Naive thymus-derived CD4-positive, alpha-beta T cell (primary cell): ENCODE measurements around the gene COL6A6. TPM values are rescaled to one million over a fixed set of nuclear protein-coding genes. Genes with fewer than 3 reads are reported as not detected.
"Not testable (repeated sequence)": the region's sequence is repeated elsewhere in the genome, so short reads cannot be mapped to it uniquely, and the experiment has no call there.

Source experiments
- ATAC-seq: fragments of 150-1000 bp; cut with Tn5 transposase; 2 replicates; pipeline ENCODE4 v1.10.0; 2021; ENCODE audit warnings: mild to moderate bottlenecking, moderate library complexity
- CTCF ChIA-PET: fragments of 350-600 bp; sonication (Branson Sonifier 250); formaldehyde crosslinking; loops from one replicate; lab custom pipeline; 2021; ENCODE audit warnings: antibody characterized with exemption; lab: Charles Lee
- POLR2A ChIA-PET: fragments of 350-600 bp; sonication (Branson Sonifier 250); formaldehyde crosslinking; loops from one replicate; lab custom pipeline; 2021; ENCODE audit warnings: antibody characterized with exemption, inconsistent platforms; lab: Charles Lee
- DNase-seq, 9 donors: peaks; one replicate each; pipeline versions ENCODE4 v3.0.0 to v3.0.0-alpha.2; 2020 to 2022; ENCODE audit warnings: mixed read lengths in 1 of 9
- H3K27ac ChIP-seq: one replicate; pipeline ENCODE4 v1.7.0; 2013; ENCODE audit warnings: mild to moderate bottlenecking, low read depth, low read length, moderate library complexity
- H3K27me3 ChIP-seq, 2 donors: one replicate each; pipeline ENCODE4 v1.7.0; 2013; ENCODE audit warnings: low read length in 2 of 2, mild to moderate bottlenecking in 2 of 2, moderate library complexity in 2 of 2; ENCODE audit not compliant: control insufficient read depth in 2 of 2, insufficient read depth in 2 of 2
- H3K36me3 ChIP-seq, 3 experiments: 1 replicate in 2 of 3; 2 replicates in 1 of 3; pipeline ENCODE4 v1.7.0; 2013; ENCODE audit warnings: low read length in 3 of 3, mild to moderate bottlenecking in 3 of 3, moderate library complexity in 1 of 3; ENCODE audit not compliant: insufficient read depth in 3 of 3, control insufficient read depth in 2 of 3
- H3K4me1 ChIP-seq, 2 donors: one replicate each; pipeline ENCODE4 v1.7.0; 2013; ENCODE audit warnings: low read length in 2 of 2, mild to moderate bottlenecking in 2 of 2, moderate library complexity in 1 of 2; ENCODE audit not compliant: control insufficient read depth in 2 of 2, insufficient read depth in 2 of 2
- H3K4me3 ChIP-seq: 2 replicates; pipeline ENCODE4 v1.7.0; 2013; ENCODE audit warnings: mild to moderate bottlenecking, low read length
- H3K9me3 ChIP-seq, 3 experiments: 1 replicate in 2 of 3; 2 replicates in 1 of 3; pipeline ENCODE4 v1.7.0; 2013; ENCODE audit warnings: low read length in 3 of 3; ENCODE audit not compliant: control insufficient read depth in 2 of 3
- H3K27ac Mint-ChIP-seq, 9 donors: one replicate each; pipeline ENCODE4 v1.8.0; 2020 to 2022; ENCODE audit warnings: mixed read lengths in 9 of 9, mild to moderate bottlenecking in 8 of 9, moderate library complexity in 5 of 9, inconsistent platforms in 2 of 9
- H3K27me3 Mint-ChIP-seq, 5 donors: one replicate each; pipeline ENCODE4 v1.8.0; 2021 to 2022; ENCODE audit warnings: mixed read lengths in 5 of 5, mild to moderate bottlenecking in 1 of 5
- H3K36me3 Mint-ChIP-seq, 5 donors: one replicate each; pipeline ENCODE4 v1.8.0; 2020 to 2022; ENCODE audit warnings: mixed read lengths in 5 of 5, mild to moderate bottlenecking in 3 of 5, inconsistent platforms in 1 of 5
- H3K4me1 Mint-ChIP-seq, 7 donors: one replicate each; pipeline ENCODE4 v1.8.0; 2020 to 2022; ENCODE audit warnings: mixed read lengths in 7 of 7, mild to moderate bottlenecking in 3 of 7, inconsistent platforms in 1 of 7
- H3K4me3 Mint-ChIP-seq, 10 donors: one replicate each; pipeline ENCODE4 v1.8.0; 2020 to 2022; ENCODE audit warnings: mild to moderate bottlenecking in 10 of 10, mixed read lengths in 10 of 10, moderate library complexity in 6 of 10, inconsistent platforms in 2 of 10
- H3K9me3 Mint-ChIP-seq, 11 donors: one replicate each; pipeline ENCODE4 v1.8.0; 2020 to 2022; ENCODE audit warnings: mixed read lengths in 11 of 11, mild to moderate bottlenecking in 4 of 11, inconsistent platforms in 1 of 11, moderate library complexity in 1 of 11
- intact Hi-C, 2 donors: fragments of 100-400 bp; cut with micrococcal nuclease; formaldehyde crosslinking; loops; one replicate each; pipeline ENCODE4 v1.15.1; 2023
- polyA plus RNA-seq, 2 donors: library from polyadenylated mRNA; unstranded; fragments of 300-500 nt; fragmentation: Illumina TruSeq; gene quantifications; one replicate each; pipeline ENCODE4 v1.2.3, GENCODE V29; 2021
- total RNA-seq, 6 experiments: library from RNA in 5 of 6; stranded (reverse) in 5 of 6; gene quantifications; 1 replicate in 5 of 6; 2 replicates in 1 of 6; pipeline ENCODE4 v1.2.3 and lab custom pipeline; 2021 to 2026

COL6A6 gene
- total and polyA plus RNA-seq, 7 experiments from 2014 or later, result 0.05 TPM; not detected in 6

DNA sequence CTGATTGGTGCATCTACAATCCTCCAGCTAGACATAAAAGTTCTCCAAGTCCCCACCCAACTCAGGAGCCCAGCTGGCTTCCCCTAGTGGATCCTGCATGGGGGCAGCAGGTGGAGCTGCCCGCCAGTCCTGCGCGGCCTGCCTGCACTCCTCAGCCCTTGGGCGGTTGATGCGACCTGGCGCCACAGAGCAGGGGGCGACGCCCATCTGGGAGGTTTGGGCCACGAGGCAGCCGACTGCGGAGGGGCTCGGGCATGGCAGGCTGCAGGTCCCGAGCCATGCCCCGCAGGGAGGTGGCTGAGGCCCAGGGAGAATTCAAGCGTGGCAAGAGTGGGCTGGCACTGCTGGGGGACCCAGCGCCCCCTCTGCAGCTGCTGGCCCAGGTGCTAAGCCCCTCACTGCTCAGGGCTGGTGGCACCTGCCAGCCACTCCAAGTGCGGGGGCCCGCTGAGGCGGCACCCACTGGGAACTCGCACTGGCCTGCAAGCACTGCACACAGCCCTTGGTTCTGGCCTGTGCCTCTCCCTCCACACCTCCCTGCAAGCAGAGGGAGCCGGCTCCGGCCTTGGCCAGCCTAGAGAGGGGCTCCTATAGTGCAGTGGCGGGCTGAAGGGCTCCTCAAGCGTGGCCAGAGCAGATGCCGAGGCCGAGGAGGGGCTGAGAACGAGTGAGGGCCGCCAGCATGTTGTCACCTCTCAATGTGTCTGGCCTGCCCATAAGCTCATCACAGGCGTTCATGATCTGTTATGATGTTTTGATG, 30.1 kb downstream of the COL6A6 start:
- H3K4me3 Mint-ChIP-seq, result no peak overlapping the region
- H3K27ac Mint-ChIP-seq, result no peak overlapping the region
- Histone ChIP-seq H3K4me1 (no peaks in the 10 kb centered on the region), H3K36me3 (no peaks in the 10 kb centered on the region), H3K27me3 (no peaks in the 10 kb centered on the region), H3K4me3 (no peak overlapping the region), H3K9me3 (no peaks in the 10 kb centered on the region), H3K27ac (no peak overlapping the region)
- no peak for DNase-seq
- no peaks in the 10 kb centered on the region for H3K36me3 Mint-ChIP-seq
- H3K27me3 Mint-ChIP-seq, result peaks cover 3 to 17% (median 8%) of the 10 kb centered on the region in 5 donors
- POLR2A ChIA-PET, result no interaction called here
- CTCF ChIA-PET, result no interaction called here
- no peaks in the 10 kb centered on the region for H3K4me1 Mint-ChIP-seq
- intact Hi-C loops, result no loop called here
- ATAC-seq, result no peak
- H3K9me3 Mint-ChIP-seq, result peaks cover 0 to 8% (median 0%) of the 10 kb centered on the region in 11 donors

GRCh38 chr3:130547680-130548065, 30.7 kb downstream of the COL6A6 start:
- H3K9me3 Mint-ChIP-seq, DNase-seq, H3K9me3 ChIP-seq, ATAC-seq, H3K4me3 Mint-ChIP-seq, H3K4me1 ChIP-seq, intact Hi-C loops, H3K4me1 Mint-ChIP-seq, H3K27ac Mint-ChIP-seq, POLR2A ChIA-PET, H3K27ac ChIP-seq, H3K36me3 ChIP-seq, CTCF ChIA-PET, H3K4me3 ChIP-seq, H3K27me3 ChIP-seq, H3K36me3 Mint-ChIP-seq: not testable (repeated sequence)
- H3K27me3 Mint-ChIP-seq, result peaks cover 3 to 17% (median 8%) of the 10 kb centered on the region in 5 donors

GRCh38 chr3:130548356-130548755, 31.4 kb downstream of the COL6A6 start:
- DNase-seq (no peak), ATAC-seq (no peak)
- POLR2A ChIA-PET, result no interaction called here
- no peak overlapping the region for H3K27ac ChIP-seq
- intact Hi-C loops, result no loop called here
- Mint-ChIP-seq H3K27ac (no peak overlapping the region), H3K9me3 (peaks cover 0 to 8% (median 0%) of the 10 kb centered on the region in 11 donors), H3K36me3 (no peaks in the 10 kb centered on the region), H3K4me1 (no peaks in the 10 kb centered on the region), H3K4me3 (no peak overlapping the region), H3K27me3 (peaks cover 3 to 17% (median 8%) of the 10 kb centered on the region in 5 donors)
- no peak overlapping the region for H3K4me3 ChIP-seq
- no peaks in the 10 kb centered on the region for H3K27me3 ChIP-seq
- no peaks in the 10 kb centered on the region for H3K4me1 ChIP-seq
- CTCF ChIA-PET, result no interaction called here
- no peaks in the 10 kb centered on the region for H3K36me3 ChIP-seq
- no peaks in the 10 kb centered on the region for H3K9me3 ChIP-seq

- Histone ChIP-seq H3K27ac (no peak overlapping the region), H3K4me1 (no peaks in the 10 kb centered on the region), H3K4me3 (no peak overlapping the region), H3K36me3 (no peaks in the 10 kb centered on the region), H3K9me3 (peaks cover 0 to 5% (median 0%) of the 10 kb centered on the region in 3 experiments), H3K27me3 (no peaks in the 10 kb centered on the region)
- Mint-ChIP-seq H3K4me3 (no peak overlapping the region), H3K9me3 (peaks cover 0 to 10% (median 3%) of the 10 kb centered on the region in 11 donors), H3K27me3 (peaks cover 1 to 29% (median 24%) of the 10 kb centered on the region in 5 donors), H3K27ac (no peak overlapping the region), H3K36me3 (peaks cover 0 to 4% (median 0%) of the 10 kb centered on the region in 5 donors), H3K4me1 (no peaks in the 10 kb centered on the region)
- ChIA-PET POLR2A (no interaction called here), CTCF (no interaction called here)
- DNase-seq (no peak), ATAC-seq (no peak)
- intact Hi-C loops, result no loop called here
Observed at GRCh38 chr3:130557336-130558035, 40.5 kb downstream of the COL6A6 start.

GRCh38 chr3:130558366-130558765, 41.4 kb downstream of the COL6A6 start:
- H3K9me3 Mint-ChIP-seq, result peaks cover 0 to 10% (median 3%) of the 10 kb centered on the region in 11 donors
- Histone ChIP-seq H3K4me3 (no peak overlapping the region), H3K27me3 (no peaks in the 10 kb centered on the region), H3K9me3 (peaks cover 0 to 5% (median 0%) of the 10 kb centered on the region in 3 experiments), H3K36me3 (no peaks in the 10 kb centered on the region), H3K4me1 (no peaks in the 10 kb centered on the region), H3K27ac (no peak overlapping the region)
- ChIA-PET POLR2A (no interaction called here), CTCF (no interaction called here)
- DNase-seq (no peak), ATAC-seq (no peak)
- H3K36me3 Mint-ChIP-seq, result peaks cover 0 to 4% (median 0%) of the 10 kb centered on the region in 5 donors
- H3K4me1 Mint-ChIP-seq, result no peaks in the 10 kb centered on the region
- intact Hi-C loops, result no loop called here
- no peak overlapping the region for H3K4me3 Mint-ChIP-seq
- peaks cover 1 to 29% (median 24%) of the 10 kb centered on the region in 5 donors for H3K27me3 Mint-ChIP-seq
- no peak overlapping the region for H3K27ac Mint-ChIP-seq

- no peaks in the 10 kb centered on the region for H3K36me3 Mint-ChIP-seq
- Histone ChIP-seq H3K27ac (no peak overlapping the region), H3K4me1 (no peaks in the 10 kb centered on the region), H3K9me3 (no peaks in the 10 kb centered on the region), H3K4me3 (no peak overlapping the region), H3K36me3 (no peaks in the 10 kb centered on the region), H3K27me3 (no peaks in the 10 kb centered on the region)
- H3K27me3 Mint-ChIP-seq, result peaks cover 0 to 25% (median 22%) of the 10 kb centered on the region in 5 donors
- H3K4me1 Mint-ChIP-seq, result no peaks in the 10 kb centered on the region
- intact Hi-C loops, result no loop called here
- DNase-seq (no peak), ATAC-seq (no peak)
- no peak overlapping the region for H3K4me3 Mint-ChIP-seq
- CTCF ChIA-PET, result no interaction called here
- no peaks in the 10 kb centered on the region for H3K9me3 Mint-ChIP-seq
- POLR2A ChIA-PET, result no interaction called here
- H3K27ac Mint-ChIP-seq, result no peak overlapping the region
Observed at GRCh38 chr3:130565224-130565623, 48.2 kb downstream of the COL6A6 start.
